CD4-positive, alpha-beta T cell treated with Interleukin-17A for 4 hours (primary cell): ENCODE data around the gene ITPKB.

ENCODE experiments used
- DNase-seq: peaks from one replicate; pipeline ENCODE4 v3.0.0-alpha.2; 2020; ENCODE audit warnings: mixed read lengths

The ITPKB gene

GRCh38 chr1:226702957-226703831, 35.9 kb downstream of the ITPKB start:
- DNase-seq, result peak; percentile 83

- DNase-seq, result no peak
Measured at GRCh38 chr1:226702318-226702956, 36.6 kb downstream of the ITPKB start.

GRCh38 chr1:226700861-226701260, 38.2 kb downstream of the ITPKB start:
- no peak for DNase-seq

GRCh38 chr1:226699166-226699565, 39.9 kb downstream of the ITPKB start:
- DNase-seq, result no peak

- no peak for DNase-seq
Measured at GRCh38 chr1:226698659-226699058, 40.4 kb downstream of the ITPKB start.

GRCh38 chr1:226697929-226698544, 41.0 kb downstream of the ITPKB start:
- DNase-seq, result no peak

GRCh38 chr1:226697151-226697928, 41.7 kb downstream of the ITPKB start:
- peak; percentile 38 for DNase-seq

GRCh38 chr1:226696547-226696946, 42.5 kb downstream of the ITPKB start:
- no peak for DNase-seq

GRCh38 chr1:226695335-226695900, 43.7 kb downstream of the ITPKB start:
- DNase-seq, result no peak

- DNase-seq, result no peak
Measured at GRCh38 chr1:226692823-226693222, 46.3 kb downstream of the ITPKB start.

- DNase-seq, result no peak
Measured at GRCh38 chr1:226692051-226692792, 46.9 kb downstream of the ITPKB start.

- peak; percentile 73 for DNase-seq
Measured at GRCh38 chr1:226691247-226691646, 47.8 kb downstream of the ITPKB start.

GRCh38 chr1:226690460-226690982, 48.6 kb downstream of the ITPKB start:
- peak; percentile 53 for DNase-seq

GRCh38 chr1:226688808-226689207, 50.3 kb downstream of the ITPKB start:
- DNase-seq, result no peak

GRCh38 chr1:226688056-226688748, 50.9 kb downstream of the ITPKB start:
- DNase-seq, result no peak

- DNase-seq, result peak; percentile 61
Measured at GRCh38 chr1:226687426-226687825, 51.7 kb downstream of the ITPKB start.

GRCh38 chr1:226686440-226687425, 52.3 kb downstream of the ITPKB start:
- no peak for DNase-seq

GRCh38 chr1:226685196-226685820, 53.8 kb downstream of the ITPKB start:
- no peak for DNase-seq

GRCh38 chr1:226684026-226684425, 55.1 kb downstream of the ITPKB start:
- DNase-seq, result no peak
